Peyer's patch (tissue), 4 donors: ENCODE results near the gene ADPRS. TPM values are rescaled to one million over a fixed set of nuclear protein-coding genes. Genes with fewer than 3 reads are reported as not detected.

Experiments used
- DNase-seq, 3 donors: peaks; one replicate each; pipeline ENCODE4 v3.0.0-alpha.2; 2017 to 2019
- H3K27ac ChIP-seq, 4 donors: fragments of 200-600 bp; sonication (generic); one replicate each; pipeline ENCODE4 v1.5.1; 2016 to 2019
- H3K27me3 ChIP-seq, 2 donors: fragments of 200-600 bp; sonication (generic); one replicate each; pipeline ENCODE4 v1.5.1; 2019
- H3K36me3 ChIP-seq, 3 donors: fragments of 200-600 bp; sonication (generic); one replicate each; pipeline ENCODE4 v1.5.1; 2016 to 2019
- H3K4me1 ChIP-seq, 4 donors: fragments of 200-600 bp; sonication (generic); one replicate each; pipeline ENCODE4 v1.5.1; 2016 to 2019
- H3K4me3 ChIP-seq, 4 donors: fragments of 200-600 bp; sonication (generic); 1 replicate in 3 of 4; 2 replicates in 1 of 4; pipeline ENCODE4 v1.5.1; 2016 to 2019; ENCODE audit warnings: mild to moderate bottlenecking in 1 of 4
- H3K9me3 ChIP-seq, 4 donors: fragments of 200-600 bp; sonication (generic); one replicate each; pipeline ENCODE4 v1.5.1; 2016 to 2019; ENCODE audit warnings: mild to moderate bottlenecking in 1 of 4
- CTCF ChIP-seq, 6 experiments: fragments of 450-650 bp in 4 of 6; fragments of 200-600 bp in 2 of 6; sonication (generic) in 1 of 6; IDR thresholded peaks; one replicate each; pipeline ENCODE4 v1.5.1; 2017 to 2019; ENCODE audit warnings: antibody characterized with exemption in 6 of 6, mild to moderate bottlenecking in 3 of 6, moderate library complexity in 1 of 6
- POLR2A ChIP-seq, 2 donors: fragments of 450-650 bp; IDR thresholded peaks; one replicate each; pipeline ENCODE4 v1.5.1; 2017; ENCODE audit warnings: antibody characterized with exemption in 2 of 2, mild to moderate bottlenecking in 2 of 2, moderate library complexity in 2 of 2
- total RNA-seq, 4 donors: library from RNA; depleted of rRNA; stranded (reverse); fragments of >200 nt; gene quantifications; one replicate each; pipeline ENCODE4 v1.1.0, GENCODE V29; 2016

The ADPRS gene
- total RNA-seq, 4 donors from 2014 or later = 16.5 to 50.0 (median 30.8) TPM

- H3K27me3 ChIP-seq = no peaks in the 10 kb centered on the region
- no peaks in the 10 kb centered on the region for H3K4me1 ChIP-seq
- H3K36me3 ChIP-seq = no peaks in the 10 kb centered on the region
- no peak overlapping the region for H3K27ac ChIP-seq
- no peak for DNase-seq
- TF ChIP-seq CTCF (IDR thresholded peaks at IDR 0.05) (no peak), POLR2A (IDR thresholded peaks at IDR 0.05) (no peak)
- H3K4me3 ChIP-seq = no peak overlapping the region
- no peaks in the 10 kb centered on the region for H3K9me3 ChIP-seq
These were observed 29.9 kb downstream of the ADPRS start for GRCh38 chr1:36118447-36119204.

GRCh38 chr1:36119456-36119855, 30.8 kb downstream of the ADPRS start:
- H3K36me3 ChIP-seq = no peaks in the 10 kb centered on the region
- H3K27ac ChIP-seq = no peak overlapping the region
- no peaks in the 10 kb centered on the region for H3K4me1 ChIP-seq
- H3K9me3 ChIP-seq = no peaks in the 10 kb centered on the region
- no peaks in the 10 kb centered on the region for H3K27me3 ChIP-seq
- no peak for DNase-seq
- H3K4me3 ChIP-seq = no peak overlapping the region
- TF ChIP-seq POLR2A (IDR thresholded peaks at IDR 0.05) (no peak), CTCF (IDR thresholded peaks at IDR 0.05) (no peak)

- Histone ChIP-seq H3K4me3 (no peak overlapping the region), H3K9me3 (no peaks in the 10 kb centered on the region), H3K4me1 (peaks cover 0 to 5% (median 0%) of the 10 kb centered on the region in 4 donors), H3K27me3 (peaks cover 0 to 7% of the 10 kb centered on the region in 2 donors), H3K27ac (peak overlapping the region in 1 of 4 donors; percentile 52), H3K36me3 (no peaks in the 10 kb centered on the region)
- TF ChIP-seq CTCF (IDR thresholded peaks at IDR 0.05) (no peak), POLR2A (IDR thresholded peaks at IDR 0.05) (no peak)
- no peak for DNase-seq
These were observed 33.7 kb downstream of the ADPRS start for GRCh38 chr1:36122062-36123030.

- no peaks in the 10 kb centered on the region for H3K9me3 ChIP-seq
- H3K27me3 ChIP-seq = peaks cover 0 to 7% of the 10 kb centered on the region in 2 donors
- H3K36me3 ChIP-seq = no peaks in the 10 kb centered on the region
- no peak overlapping the region for H3K4me3 ChIP-seq
- peak in 2 of 3 donors; percentile 60 to 61 for DNase-seq
- TF ChIP-seq CTCF (IDR thresholded peaks at IDR 0.05) = no peak
- TF ChIP-seq POLR2A (IDR thresholded peaks at IDR 0.05) = no peak
- peaks cover 0 to 5% (median 0%) of the 10 kb centered on the region in 4 donors for H3K4me1 ChIP-seq
- H3K27ac ChIP-seq = peak overlapping the region in 1 of 4 donors; percentile 52
These were observed 34.7 kb downstream of the ADPRS start for GRCh38 chr1:36123356-36123755.

GRCh38 chr1:36124404-36125128, 35.9 kb downstream of the ADPRS start:
- no peak for DNase-seq
- no peaks in the 10 kb centered on the region for H3K36me3 ChIP-seq
- peak overlapping the region in 1 of 4 donors; percentile 49 for H3K27ac ChIP-seq
- H3K9me3 ChIP-seq = no peaks in the 10 kb centered on the region
- TF ChIP-seq CTCF (IDR thresholded peaks at IDR 0.05) = no peak
- TF ChIP-seq POLR2A (IDR thresholded peaks at IDR 0.05) = no peak
- H3K4me1 ChIP-seq = peaks cover 0 to 5% (median 0%) of the 10 kb centered on the region in 4 donors
- peak overlapping the region in 3 of 4 donors; percentile 48 to 50 (median 49) for H3K4me3 ChIP-seq
- peaks cover 0 to 7% of the 10 kb centered on the region in 2 donors for H3K27me3 ChIP-seq
